Measurements from ENCODE around the gene MAP3K8.

The MAP3K8 gene

DNA sequence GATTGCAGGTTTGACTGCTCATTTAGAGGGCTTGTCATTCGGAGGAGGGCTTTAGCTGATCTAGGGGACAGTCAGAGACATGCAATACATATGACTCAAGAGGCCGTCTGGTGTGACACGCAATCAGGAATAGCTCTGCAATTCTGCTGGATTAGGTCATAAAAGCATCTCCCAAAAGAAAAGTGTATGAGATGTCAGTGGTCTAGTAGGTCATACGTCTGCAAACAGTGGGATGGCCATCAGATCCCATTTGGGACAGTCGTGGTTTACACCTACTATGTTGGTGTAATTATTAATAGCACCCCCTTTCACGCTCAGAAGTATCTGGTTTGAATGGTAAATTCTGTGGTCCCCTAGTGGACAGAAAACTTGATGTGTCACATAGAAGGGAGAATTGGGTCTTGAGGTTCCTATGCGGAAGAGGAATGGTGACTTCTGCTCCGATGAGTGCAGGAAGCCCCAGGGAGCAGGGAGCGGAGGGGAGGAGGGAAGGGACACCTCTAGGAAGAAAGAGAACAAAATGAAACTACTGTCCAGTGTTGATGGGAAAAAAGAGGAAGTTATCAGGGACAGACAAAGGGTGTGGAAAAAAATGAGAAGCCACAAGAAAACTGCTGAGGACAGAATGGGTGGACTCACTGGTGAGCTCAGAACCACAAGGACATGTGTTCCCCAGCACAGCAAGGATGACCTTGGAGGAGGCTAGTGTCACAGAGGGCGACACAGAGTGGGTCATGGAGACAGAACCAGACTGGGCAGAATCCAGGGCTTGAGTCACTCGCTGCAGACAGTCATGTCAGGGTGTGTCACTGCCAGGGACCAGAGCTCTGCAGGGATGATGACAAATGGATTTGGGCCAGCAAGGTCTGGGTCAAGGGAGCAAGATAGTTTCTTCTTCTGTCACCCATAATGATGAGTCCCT lies 59.9 kb downstream of the MAP3K8 start:
- no peaks in the 10 kb centered on the region for H3K36me3 ChIP-seq
- no peaks in the 10 kb centered on the region for H3K9me3 ChIP-seq
- H3K27me3 ChIP-seq, result peaks cover 6% of the 10 kb centered on the region
- no peak overlapping the region for H3K4me3 ChIP-seq (ENCODE audit: low read depth, low read length)
- TF ChIP-seq, protein P1, sequence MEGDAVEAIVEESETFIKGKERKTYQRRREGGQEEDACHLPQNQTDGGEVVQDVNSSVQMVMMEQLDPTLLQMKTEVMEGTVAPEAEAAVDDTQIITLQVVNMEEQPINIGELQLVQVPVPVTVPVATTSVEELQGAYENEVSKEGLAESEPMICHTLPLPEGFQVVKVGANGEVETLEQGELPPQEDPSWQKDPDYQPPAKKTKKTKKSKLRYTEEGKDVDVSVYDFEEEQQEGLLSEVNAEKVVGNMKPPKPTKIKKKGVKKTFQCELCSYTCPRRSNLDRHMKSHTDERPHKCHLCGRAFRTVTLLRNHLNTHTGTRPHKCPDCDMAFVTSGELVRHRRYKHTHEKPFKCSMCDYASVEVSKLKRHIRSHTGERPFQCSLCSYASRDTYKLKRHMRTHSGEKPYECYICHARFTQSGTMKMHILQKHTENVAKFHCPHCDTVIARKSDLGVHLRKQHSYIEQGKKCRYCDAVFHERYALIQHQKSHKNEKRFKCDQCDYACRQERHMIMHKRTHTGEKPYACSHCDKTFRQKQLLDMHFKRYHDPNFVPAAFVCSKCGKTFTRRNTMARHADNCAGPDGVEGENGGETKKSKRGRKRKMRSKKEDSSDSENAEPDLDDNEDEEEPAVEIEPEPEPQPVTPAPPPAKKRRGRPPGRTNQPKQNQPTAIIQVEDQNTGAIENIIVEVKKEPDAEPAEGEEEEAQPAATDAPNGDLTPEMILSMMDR (IDR thresholded peaks at IDR 0.05; ENCODE audit: low read depth, low read length), result 0 out of 2 replicates have a peak, but pooled peaks have one; percentile 6
- no peak for DNase-seq
- no peaks in the 10 kb centered on the region for H3K4me1 ChIP-seq

DNA sequence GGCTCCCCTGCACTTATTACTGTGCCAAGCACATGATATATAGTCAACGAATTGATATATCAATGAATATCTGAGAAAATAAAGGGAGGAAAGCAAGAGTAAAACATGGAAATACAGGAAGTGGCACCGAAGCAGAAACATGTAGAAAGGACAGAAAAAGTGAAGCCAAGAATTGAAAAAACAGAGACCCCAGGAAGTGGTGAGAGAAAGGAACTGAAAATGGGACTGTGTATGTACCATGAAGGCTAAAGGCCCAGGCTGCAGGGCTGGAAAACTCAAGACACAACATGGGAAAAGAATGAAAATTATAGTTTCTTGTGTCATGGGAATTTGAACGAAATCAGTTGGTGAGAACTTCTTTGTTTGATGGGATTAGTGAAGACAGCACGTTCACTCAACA lies 60.6 kb downstream of the MAP3K8 start:
- H3K36me3 ChIP-seq, result no peaks in the 10 kb centered on the region
- DNase-seq, result no peak
- peaks cover 2% of the 10 kb centered on the region for H3K27me3 ChIP-seq
- H3K4me1 ChIP-seq, result no peaks in the 10 kb centered on the region
- TF ChIP-seq, protein P1 (IDR thresholded peaks at IDR 0.05; ENCODE audit: low read depth, low read length), result no peak
- H3K9me3 ChIP-seq, result no peaks in the 10 kb centered on the region
- H3K4me3 ChIP-seq (ENCODE audit: low read depth, low read length), result no peak overlapping the region

DNA sequence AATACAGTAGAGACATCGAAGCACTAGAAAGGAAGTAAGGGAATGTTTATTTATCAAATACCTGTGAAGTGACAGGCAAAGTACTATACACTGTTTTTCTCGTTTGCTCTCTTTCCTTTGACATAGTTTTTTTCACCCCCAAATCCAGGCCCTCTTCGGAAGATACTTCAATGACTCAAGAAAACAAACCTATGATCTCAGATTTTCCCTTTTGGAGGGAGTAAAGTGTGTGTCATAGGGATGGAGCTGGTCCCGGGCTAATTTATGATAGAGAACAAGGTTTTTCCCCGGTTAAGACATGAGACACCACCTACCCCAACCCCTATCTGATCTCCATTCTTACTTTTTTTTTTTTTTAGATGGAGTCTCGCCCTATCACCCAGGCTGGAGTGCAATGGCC lies 61.7 kb downstream of the MAP3K8 start:
- DNase-seq, result no peak
- no peaks in the 10 kb centered on the region for H3K36me3 ChIP-seq
- no peaks in the 10 kb centered on the region; the same call in 1 of the 2 replicates for H3K27me3 ChIP-seq
- no peaks in the 10 kb centered on the region for H3K9me3 ChIP-seq
- no peak overlapping the region for H3K4me3 ChIP-seq (ENCODE audit: low read depth, low read length)
- TF ChIP-seq, protein P1 (IDR thresholded peaks at IDR 0.05; ENCODE audit: low read depth, low read length), result no peak
- no peaks in the 10 kb centered on the region for H3K4me1 ChIP-seq

DNA sequence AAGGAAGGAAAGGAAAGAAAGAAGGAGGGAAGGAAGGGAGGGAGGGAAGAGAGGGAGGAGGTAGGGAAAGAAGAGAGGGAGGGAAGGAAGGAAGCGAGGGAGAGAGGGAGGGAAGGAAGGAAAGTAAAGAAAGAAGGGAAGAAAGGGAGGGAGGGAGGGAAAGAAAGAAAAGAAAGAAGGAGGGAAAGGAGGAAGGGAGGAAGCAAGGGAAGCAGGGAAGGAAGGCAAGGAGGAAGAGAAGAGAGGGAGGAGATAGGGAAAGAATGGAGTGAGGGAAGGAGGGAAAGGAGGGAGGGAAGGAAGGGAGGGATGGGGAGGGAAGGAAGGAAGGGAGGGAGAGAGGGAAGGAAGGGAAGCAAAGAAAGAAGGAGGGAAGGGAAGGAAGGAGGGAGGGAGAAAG lies 65.8 kb downstream of the MAP3K8 start:
- Histone ChIP-seq H3K4me3 (ENCODE audit: low read depth, low read length) (no peak overlapping the region), H3K4me1 (no peaks in the 10 kb centered on the region), H3K36me3 (no peaks in the 10 kb centered on the region), H3K9me3 (no peaks in the 10 kb centered on the region), H3K27me3 (no peaks in the 10 kb centered on the region; the same call in 1 of the 2 replicates)
- no peak for DNase-seq
- TF ChIP-seq, protein P1 (IDR thresholded peaks at IDR 0.05; ENCODE audit: low read depth, low read length), result no peak

DNA sequence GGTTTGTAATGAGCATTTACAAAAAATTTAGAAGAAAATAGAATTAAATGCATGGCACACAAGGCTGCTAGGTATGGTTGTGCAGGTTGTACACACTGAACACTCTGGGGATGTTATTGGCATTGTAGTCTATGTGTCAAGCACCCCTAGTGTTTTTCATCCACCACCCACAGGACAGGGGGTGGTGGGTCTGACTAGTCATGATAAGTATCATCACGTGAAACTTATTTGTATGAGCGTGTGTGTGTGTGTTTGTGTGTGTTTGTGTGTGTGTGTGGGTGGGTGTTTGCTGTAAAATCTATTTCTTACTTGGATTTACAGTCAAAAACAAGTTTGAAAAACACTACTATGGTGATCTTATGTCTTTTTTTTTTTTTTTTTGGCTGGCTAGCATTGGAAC lies 66.5 kb downstream of the MAP3K8 start:
- Histone ChIP-seq H3K4me1 (no peaks in the 10 kb centered on the region), H3K9me3 (no peaks in the 10 kb centered on the region), H3K4me3 (ENCODE audit: low read depth, low read length) (no peak overlapping the region), H3K27me3 (no peaks in the 10 kb centered on the region; the same call in 1 of the 2 replicates), H3K36me3 (no peaks in the 10 kb centered on the region)
- TF ChIP-seq, protein P1 (IDR thresholded peaks at IDR 0.05; ENCODE audit: low read depth, low read length), result no peak
- DNase-seq, result no peak

DNA sequence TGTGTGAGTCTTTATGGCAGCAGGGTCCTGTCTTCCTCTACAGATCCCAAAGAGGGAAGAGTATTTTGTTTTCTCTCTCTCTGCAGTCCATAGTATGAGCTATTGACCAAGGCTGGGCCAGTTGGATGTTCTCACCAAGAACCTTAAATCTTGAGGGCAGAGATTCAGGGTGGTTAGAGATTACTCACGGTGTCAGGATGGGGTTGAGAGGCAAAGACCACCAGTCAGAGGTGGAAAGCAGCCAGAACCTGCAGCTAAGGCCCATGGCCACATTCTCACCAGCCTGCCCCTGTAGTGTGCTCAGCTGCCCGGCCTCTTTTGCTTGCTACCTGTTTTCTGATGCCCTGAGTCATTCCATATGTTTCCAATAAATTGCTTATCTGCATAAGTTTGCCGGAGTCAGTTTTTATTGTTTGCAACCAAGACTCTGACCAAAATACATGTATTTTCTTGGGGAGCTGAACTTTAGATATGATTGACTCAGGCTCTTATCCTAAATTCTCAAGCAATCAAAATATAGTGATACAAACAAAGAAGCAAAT lies 67.0 kb downstream of the MAP3K8 start:
- no peaks in the 10 kb centered on the region for H3K36me3 ChIP-seq
- H3K4me1 ChIP-seq, result no peaks in the 10 kb centered on the region
- H3K27me3 ChIP-seq, result no peaks in the 10 kb centered on the region; the same call in 1 of the 2 replicates
- no peak overlapping the region for H3K4me3 ChIP-seq (ENCODE audit: low read depth, low read length)
- TF ChIP-seq, protein P1 (IDR thresholded peaks at IDR 0.05; ENCODE audit: low read depth, low read length), result no peak
- DNase-seq, result no peak
- H3K9me3 ChIP-seq, result no peaks in the 10 kb centered on the region
